Fibroblast of mammary gland (primary cell): Measurements from ENCODE around the gene SLC35F3.

Source experiments
- DNase-seq: peaks from one replicate; pipeline ENCODE4 v3.0.0-alpha.2; 2010; ENCODE audit warnings: low read depth
- H3K4me3 ChIP-seq: 2 replicates; pipeline ENCODE4 v1.5.1; 2011; ENCODE audit warnings: low read depth, mild to moderate bottlenecking, low read length, moderate library complexity; ENCODE audit not compliant: control insufficient read depth
- TF ChIP-seq, protein P1 (sequence below): conservative IDR thresholded peaks from 2 replicates; pipeline ENCODE4 v1.5.1; 2011; ENCODE audit warnings: low read depth, low read length, inconsistent platforms; ENCODE audit not compliant: control insufficient read depth, insufficient read depth

The SLC35F3 gene

DNA sequence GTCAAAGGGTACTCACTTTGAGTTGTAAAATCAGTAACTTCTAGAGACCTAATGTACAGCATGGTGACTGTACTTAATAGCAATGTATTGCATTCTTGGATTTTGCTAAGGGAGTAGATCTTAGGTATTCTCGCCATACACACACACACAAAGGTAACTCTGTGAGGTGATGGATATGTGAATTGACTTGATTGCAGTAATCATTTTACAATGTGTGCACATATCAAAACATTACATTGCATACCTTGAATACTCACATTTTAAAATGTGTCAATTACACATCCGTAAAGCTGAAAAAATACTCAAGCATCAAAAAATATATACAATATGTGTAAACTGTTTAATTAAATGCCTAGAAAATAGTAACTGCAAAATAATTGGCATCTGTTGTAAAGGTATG is 86.0 kb downstream of the SLC35F3 start:
- H3K4me3 ChIP-seq = no peak overlapping the region

DNA sequence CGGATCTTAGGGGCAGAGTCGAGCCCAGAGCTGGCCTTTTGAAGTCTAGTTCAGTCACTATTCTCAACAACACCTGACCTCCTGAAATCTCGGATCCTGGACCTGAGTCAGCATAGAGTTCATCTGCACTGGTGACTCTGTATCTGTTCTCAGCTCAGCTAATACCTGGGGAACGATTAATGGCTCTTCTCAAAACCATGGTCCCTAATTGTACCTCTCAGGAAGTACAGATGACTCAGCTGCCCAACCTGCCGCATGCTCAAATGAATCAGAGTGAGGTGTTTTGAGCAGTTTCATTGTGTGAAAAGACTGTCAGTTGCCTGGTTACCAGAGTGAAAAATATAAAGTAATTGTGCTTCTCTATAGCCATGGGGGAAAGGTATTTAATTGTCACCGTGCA is 89.2 kb downstream of the SLC35F3 start:
- TF ChIP-seq, protein P1, sequence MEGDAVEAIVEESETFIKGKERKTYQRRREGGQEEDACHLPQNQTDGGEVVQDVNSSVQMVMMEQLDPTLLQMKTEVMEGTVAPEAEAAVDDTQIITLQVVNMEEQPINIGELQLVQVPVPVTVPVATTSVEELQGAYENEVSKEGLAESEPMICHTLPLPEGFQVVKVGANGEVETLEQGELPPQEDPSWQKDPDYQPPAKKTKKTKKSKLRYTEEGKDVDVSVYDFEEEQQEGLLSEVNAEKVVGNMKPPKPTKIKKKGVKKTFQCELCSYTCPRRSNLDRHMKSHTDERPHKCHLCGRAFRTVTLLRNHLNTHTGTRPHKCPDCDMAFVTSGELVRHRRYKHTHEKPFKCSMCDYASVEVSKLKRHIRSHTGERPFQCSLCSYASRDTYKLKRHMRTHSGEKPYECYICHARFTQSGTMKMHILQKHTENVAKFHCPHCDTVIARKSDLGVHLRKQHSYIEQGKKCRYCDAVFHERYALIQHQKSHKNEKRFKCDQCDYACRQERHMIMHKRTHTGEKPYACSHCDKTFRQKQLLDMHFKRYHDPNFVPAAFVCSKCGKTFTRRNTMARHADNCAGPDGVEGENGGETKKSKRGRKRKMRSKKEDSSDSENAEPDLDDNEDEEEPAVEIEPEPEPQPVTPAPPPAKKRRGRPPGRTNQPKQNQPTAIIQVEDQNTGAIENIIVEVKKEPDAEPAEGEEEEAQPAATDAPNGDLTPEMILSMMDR = no peak
- DNase-seq = no peak
- H3K4me3 ChIP-seq = no peak overlapping the region

More for the DNA sequence above, 86.0 kb downstream of the SLC35F3 start:
- TF ChIP-seq, protein P1 = no peak
- DNase-seq = no peak

DNA sequence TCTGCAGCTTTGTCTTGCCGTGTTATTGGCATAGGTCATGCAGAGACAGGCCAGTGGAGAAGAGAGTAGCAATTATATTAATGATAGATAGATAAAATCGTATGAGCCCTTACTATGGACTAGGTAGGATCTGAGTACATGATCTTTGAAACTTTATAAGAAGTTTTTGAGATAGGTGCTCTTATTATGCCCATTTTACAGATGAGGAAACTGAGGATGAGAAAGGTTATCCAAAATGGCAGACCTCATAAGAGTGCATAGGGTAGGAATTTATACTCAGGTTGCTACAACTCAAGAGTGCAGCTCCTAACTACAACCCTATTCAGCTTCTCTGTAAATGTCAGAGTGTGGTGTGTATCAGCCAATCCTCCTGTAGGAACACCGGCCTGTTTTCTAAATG is 89.6 kb downstream of the SLC35F3 start:
- no peak overlapping the region for H3K4me3 ChIP-seq
- no peak for DNase-seq
- TF ChIP-seq, protein P1 = no peak

DNA sequence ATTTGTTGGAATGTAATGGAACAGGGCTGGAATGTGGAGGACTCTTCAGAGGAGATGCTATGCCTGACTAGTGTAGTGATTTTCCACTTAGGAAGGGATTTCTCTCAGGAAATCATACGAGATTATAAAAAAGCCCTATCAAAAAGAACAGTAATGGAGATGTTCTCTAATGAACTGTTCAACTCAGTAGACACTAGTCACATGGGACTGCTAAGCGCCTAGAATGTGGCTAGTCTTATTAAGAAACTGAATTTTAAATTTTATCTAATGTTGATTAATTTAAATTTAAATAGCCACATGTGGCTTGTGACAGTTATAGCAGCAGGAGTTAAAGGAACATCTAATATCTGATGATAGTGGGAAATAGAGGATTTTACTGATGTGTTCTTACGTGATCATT is 94.0 kb downstream of the SLC35F3 start:
- TF ChIP-seq, protein P1 = no peak
- no peak overlapping the region for H3K4me3 ChIP-seq
- DNase-seq = no peak

DNA sequence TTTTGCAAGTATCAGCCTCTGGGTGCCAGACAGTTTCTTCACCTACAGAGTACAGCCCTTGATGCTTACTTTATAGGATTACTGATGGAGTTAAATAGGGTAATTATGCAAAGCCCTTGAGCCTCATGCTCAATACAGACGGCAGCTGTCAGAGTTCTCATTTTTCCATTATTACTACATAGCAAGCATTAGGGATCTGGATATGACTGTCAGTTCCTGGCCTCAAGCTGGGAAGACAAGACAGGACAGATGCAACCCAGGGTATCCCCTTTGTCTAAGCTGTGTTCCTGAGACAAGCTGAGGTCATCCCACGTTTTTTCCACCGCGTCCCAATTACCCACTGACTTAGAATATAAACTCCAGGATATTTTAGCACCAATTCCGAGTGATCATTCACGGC is 94.4 kb downstream of the SLC35F3 start:
- no peak overlapping the region for H3K4me3 ChIP-seq
- DNase-seq = no peak
- TF ChIP-seq, protein P1 = no peak

DNA sequence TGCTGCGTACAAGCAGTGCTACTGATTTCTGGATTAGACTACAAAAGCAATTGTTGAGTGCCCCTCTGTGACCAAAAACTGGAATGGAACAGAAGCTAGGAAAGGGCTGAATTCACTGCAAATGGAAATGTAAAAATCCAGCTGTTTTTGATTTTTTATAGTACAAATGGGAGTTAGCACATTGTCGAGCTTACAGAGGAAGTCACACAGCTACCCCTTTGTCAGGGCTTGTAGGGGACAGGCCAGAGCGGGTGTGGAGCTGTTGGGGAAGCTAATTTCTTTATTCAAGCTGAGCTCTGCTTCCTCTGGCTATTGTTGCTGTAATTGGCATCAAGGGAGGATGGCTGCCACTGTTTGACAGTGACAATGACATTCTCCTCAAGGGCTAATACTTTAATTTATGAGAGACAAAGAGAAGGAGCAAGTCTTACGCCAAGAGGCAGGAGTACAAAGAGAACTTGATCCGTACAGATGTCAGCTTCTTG is 96.1 kb downstream of the SLC35F3 start:
- no peak for DNase-seq
- TF ChIP-seq, protein P1 = no peak
- no peak overlapping the region for H3K4me3 ChIP-seq

DNA sequence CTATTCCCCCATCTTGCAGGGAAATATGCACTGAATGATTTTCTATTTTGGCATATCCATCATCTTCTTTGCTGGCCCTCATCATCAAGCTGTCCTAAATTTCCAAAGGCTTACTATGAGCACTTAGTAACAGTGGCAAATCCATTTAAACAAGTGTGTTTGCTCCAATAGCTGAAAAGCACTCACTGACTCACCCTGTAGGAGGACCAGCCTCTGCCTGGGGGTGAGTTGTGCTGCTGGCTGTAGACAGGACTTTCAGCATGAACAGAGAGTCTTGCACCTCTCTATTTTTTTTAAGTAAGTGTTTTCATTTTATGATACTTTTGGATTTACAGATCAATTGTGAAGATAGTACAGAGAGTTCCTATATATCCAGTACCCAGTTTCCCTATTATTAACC is 97.3 kb downstream of the SLC35F3 start:
- no peak overlapping the region for H3K4me3 ChIP-seq
- DNase-seq = no peak
- TF ChIP-seq, protein P1 = no peak
